A673 (cell line): ENCODE measurements around the gene FBXW12.

Source experiments
- EZH2 ChIP-seq: fragments of 200-600 bp; sonication (generic); IDR thresholded peaks from 2 replicates; pipeline ENCODE4 v1.6.1; 2017; ENCODE audit warnings: borderline replicate concordance, low read depth, mild to moderate bottlenecking, mixed read lengths, antibody characterized with exemption, low read length; ENCODE audit not compliant: poor library complexity, severe bottlenecking
- TF ChIP-seq, protein P1 (sequence below): fragments of 300-800, 200-600 bp; sonication (generic); conservative IDR thresholded peaks from 2 replicates; pipeline ENCODE4 v1.5.1; 2017; ENCODE audit warnings: low read depth, mild to moderate bottlenecking, antibody characterized with exemption, low read length, moderate library complexity, mixed read lengths

DNA sequence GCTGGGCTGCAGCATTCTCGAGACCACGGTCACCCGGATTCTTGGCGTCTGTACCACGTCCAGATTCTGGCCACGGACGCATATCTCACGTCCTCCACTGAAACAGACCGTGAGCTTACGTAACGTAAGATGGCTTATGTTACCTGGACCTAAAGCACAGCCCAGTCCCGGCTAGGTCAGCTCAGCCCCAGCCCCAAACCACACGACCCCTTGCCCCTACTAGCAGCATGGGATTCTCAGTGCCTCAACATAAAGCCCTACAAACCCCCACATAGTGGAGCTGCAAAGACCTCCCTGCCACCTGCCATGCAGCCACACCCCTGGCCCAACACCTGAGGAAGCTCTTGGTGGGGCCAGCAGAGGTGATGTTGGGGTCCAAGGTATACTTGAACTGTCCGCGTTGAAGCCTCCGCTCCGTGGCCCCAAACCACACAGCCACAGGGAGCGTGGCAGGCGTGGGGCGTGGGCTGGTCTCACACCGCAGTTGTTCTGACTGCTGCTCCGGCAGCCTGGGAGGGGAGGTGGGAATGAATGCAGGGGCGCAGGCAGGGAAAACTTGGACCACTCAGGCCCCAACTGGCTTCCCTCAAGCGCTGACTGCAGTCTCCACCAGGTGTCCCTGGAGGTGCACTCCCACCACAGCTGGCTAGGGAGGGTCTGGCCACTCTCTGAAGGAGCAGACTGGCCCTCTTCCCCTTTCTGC, 43.4 kb downstream of the FBXW12 start:
- TF ChIP-seq, protein P1, sequence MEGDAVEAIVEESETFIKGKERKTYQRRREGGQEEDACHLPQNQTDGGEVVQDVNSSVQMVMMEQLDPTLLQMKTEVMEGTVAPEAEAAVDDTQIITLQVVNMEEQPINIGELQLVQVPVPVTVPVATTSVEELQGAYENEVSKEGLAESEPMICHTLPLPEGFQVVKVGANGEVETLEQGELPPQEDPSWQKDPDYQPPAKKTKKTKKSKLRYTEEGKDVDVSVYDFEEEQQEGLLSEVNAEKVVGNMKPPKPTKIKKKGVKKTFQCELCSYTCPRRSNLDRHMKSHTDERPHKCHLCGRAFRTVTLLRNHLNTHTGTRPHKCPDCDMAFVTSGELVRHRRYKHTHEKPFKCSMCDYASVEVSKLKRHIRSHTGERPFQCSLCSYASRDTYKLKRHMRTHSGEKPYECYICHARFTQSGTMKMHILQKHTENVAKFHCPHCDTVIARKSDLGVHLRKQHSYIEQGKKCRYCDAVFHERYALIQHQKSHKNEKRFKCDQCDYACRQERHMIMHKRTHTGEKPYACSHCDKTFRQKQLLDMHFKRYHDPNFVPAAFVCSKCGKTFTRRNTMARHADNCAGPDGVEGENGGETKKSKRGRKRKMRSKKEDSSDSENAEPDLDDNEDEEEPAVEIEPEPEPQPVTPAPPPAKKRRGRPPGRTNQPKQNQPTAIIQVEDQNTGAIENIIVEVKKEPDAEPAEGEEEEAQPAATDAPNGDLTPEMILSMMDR: no peak
- TF ChIP-seq EZH2: no peak
